AG04449 (cell line): ENCODE data around the gene CDK6.

Source experiments
- CTCF ChIA-PET: fragments of 350-600 bp; formaldehyde crosslinking; extraction: SDS; loops from one replicate; lab custom pipeline; 2021; ENCODE audit warnings: antibody characterized with exemption; lab: Yijun Ruan, JAX
- POLR2A ChIA-PET: fragments of 400-600, 350-600 bp; formaldehyde crosslinking; extraction: SDS; loops from one replicate; lab custom pipeline; 2020; ENCODE audit warnings: antibody characterized with exemption, inconsistent platforms; lab: Yijun Ruan, JAX
- DNase-seq: peaks from one replicate; pipeline ENCODE4 v3.0.0-alpha.2; 2010; ENCODE audit warnings: low read depth, low spot score
- H3K4me3 ChIP-seq: 2 replicates; pipeline ENCODE4 v1.5.1; 2011; ENCODE audit warnings: low read depth, mild to moderate bottlenecking, control low read depth, low read length
- CTCF ChIP-seq: IDR thresholded peaks from one replicate; pipeline ENCODE4 v1.5.1; 2011; ENCODE audit warnings: mild to moderate bottlenecking, moderate library complexity, low read length, control low read depth, inconsistent platforms; ENCODE audit not compliant: insufficient read depth; ENCODE audit errors: missing control alignments

The CDK6 gene

GRCh38 chr7:92742186-92742585 is 94.2 kb downstream of the CDK6 start:
- POLR2A ChIA-PET = no interaction called here
- TF ChIP-seq CTCF = no peak
- CTCF ChIA-PET = no interaction called here
- no peak for DNase-seq
- no peak overlapping the region for H3K4me3 ChIP-seq

GRCh38 chr7:92740700-92741126 is 95.7 kb downstream of the CDK6 start:
- H3K4me3 ChIP-seq = no peak overlapping the region
- TF ChIP-seq CTCF = no peak
- peak; percentile 64 for DNase-seq
- POLR2A ChIA-PET = interaction anchor here (0.6 to 1.4 kb wide), 4 partner anchors 13 to 303 kb away, joined by 3 to 5 read pairs (median 4); no protein-coding TSS in a partner anchor
- CTCF ChIA-PET = no interaction called here

- ChIA-PET POLR2A (interaction anchor here (0.9 to 1.4 kb wide), 3 partner anchors 26 to 304 kb away, joined by 3 to 5 read pairs (median 3); no protein-coding TSS in a partner anchor), CTCF (no interaction called here)
- H3K4me3 ChIP-seq = no peak overlapping the region
- no peak for DNase-seq
- TF ChIP-seq CTCF = no peak
Observed at GRCh38 chr7:92740134-92740533, 96.2 kb downstream of the CDK6 start.

- DNase-seq = no peak
- ChIA-PET POLR2A (no interaction called here), CTCF (interaction anchor here (1.2 kb wide), 1 partner anchor 17 kb away, joined by 3 read pairs; no protein-coding TSS in a partner anchor)
- TF ChIP-seq CTCF = no peak
- H3K4me3 ChIP-seq = no peak overlapping the region
Observed at GRCh38 chr7:92739091-92739490, 97.3 kb downstream of the CDK6 start.

- POLR2A ChIA-PET = no interaction called here
- no peak for TF ChIP-seq CTCF
- no peak overlapping the region for H3K4me3 ChIP-seq
- CTCF ChIA-PET = no interaction called here
- DNase-seq = no peak
Observed at GRCh38 chr7:92737706-92738105, 98.7 kb downstream of the CDK6 start.

GRCh38 chr7:92736870-92737269 is 99.5 kb downstream of the CDK6 start:
- ChIA-PET POLR2A (no interaction called here), CTCF (no interaction called here)
- no peak for DNase-seq
- H3K4me3 ChIP-seq = no peak overlapping the region
- TF ChIP-seq CTCF = no peak
